Psoas muscle (tissue), 8 donors: Measurements from ENCODE around the gene ELOVL5. TPM values are rescaled to one million over a fixed set of nuclear protein-coding genes. Genes with fewer than 3 reads are reported as not detected.

Experiments used
- ATAC-seq, 4 donors: fragments of 200-7000 bp; cut with Tn5 transposase; one replicate each; pipeline ENCODE4 v1.9.1; 2020; ENCODE audit warnings: moderate library complexity in 3 of 4, mild to moderate bottlenecking in 2 of 4
- DNase-seq, 2 donors: peaks; one replicate each; pipeline ENCODE4 v3.0.0-alpha.2; 2020
- H3K27ac ChIP-seq: fragments of 200-600 bp; one replicate; pipeline ENCODE4 v1.8.0; 2022
- H3K27me3 ChIP-seq, 3 donors: fragments of 200-600 bp in 1 of 3; one replicate each; pipeline versions ENCODE4 v1.6.1 to v1.8.0; 2013 to 2022; ENCODE audit warnings: low read length in 2 of 3, mild to moderate bottlenecking in 2 of 3, moderate library complexity in 1 of 3; ENCODE audit not compliant: insufficient read depth in 3 of 3
- H3K36me3 ChIP-seq, 2 donors: fragments of 200-600 bp in 1 of 2; one replicate each; pipeline versions ENCODE4 v1.6.1 to v1.8.0; 2013 to 2022; ENCODE audit warnings: low read depth in 1 of 2, mild to moderate bottlenecking in 1 of 2, moderate library complexity in 1 of 2; ENCODE audit not compliant: insufficient read depth in 1 of 2
- H3K4me1 ChIP-seq: fragments of 200-600 bp; one replicate; pipeline ENCODE4 v1.8.0; 2022
- H3K4me3 ChIP-seq: fragments of 200-600 bp; one replicate; pipeline ENCODE4 v1.8.0; 2022; ENCODE audit warnings: mild to moderate bottlenecking
- H3K9me3 ChIP-seq: fragments of 200-600 bp; one replicate; pipeline ENCODE4 v1.8.0; 2022
- WGBS, 3 donors: extraction: QIAGEN DNeasy Blood & Tissue Kit; methylation state at CpG; one replicate each; pipeline versions ENCODE4 v1.1.6 to v1.1.7; 2013; 5-methylcytosine and 5-hydroxymethylcytosine counted together
- intact Hi-C, 2 donors: fragments of 100-400 bp; cut with DNase I; formaldehyde crosslinking; loops; one replicate each; pipeline versions ENCODE4 v1.11.0 to v1.14.2; 2022
- polyA plus RNA-seq, 3 donors: library from polyadenylated mRNA; stranded (reverse); fragments of 200-250 nt; gene quantifications; one replicate each; pipeline ENCODE4 v1.2.3, GENCODE V29; 2013
- total RNA-seq, 4 donors: library from RNA; stranded (reverse); fragmentation: NEBNext Ultra II Directional in 2 of 4; extraction: Animal tissue kit (Norgen Biotek cat#: 25700) in 2 of 4; gene quantifications; one replicate each; pipeline versions ENCODE4 v1.2.1 to v1.2.4, GENCODE V29; 2021 to 2023
- TF ChIP-seq, protein P1 (sequence below): fragments of 200-600 bp; IDR thresholded peaks from one replicate; pipeline ENCODE4 v1.8.0; 2022; ENCODE audit warnings: antibody characterized with exemption
- donor health status: healthy with polysubstance abuse.
- donor health status: DM: no; HTN: no; CAD: no; lungs with moderate emphysema.
- donor health status: Bipolar disorder and iron deficiency.
- donor health status: healthy.
- donor health status: DM: yes; HTN: yes; CAD: no.
- donor health status: DM: no; HTN: no; CAD: no.
- donor health status: DM: no; HTN: no; CAD: no.
- donor health status: DM: yes; HTN: yes; CAD: no.

The ELOVL5 gene
- total and polyA plus RNA-seq, 7 donors: 4.8 to 14.4 (median 7.5) TPM

DNA sequence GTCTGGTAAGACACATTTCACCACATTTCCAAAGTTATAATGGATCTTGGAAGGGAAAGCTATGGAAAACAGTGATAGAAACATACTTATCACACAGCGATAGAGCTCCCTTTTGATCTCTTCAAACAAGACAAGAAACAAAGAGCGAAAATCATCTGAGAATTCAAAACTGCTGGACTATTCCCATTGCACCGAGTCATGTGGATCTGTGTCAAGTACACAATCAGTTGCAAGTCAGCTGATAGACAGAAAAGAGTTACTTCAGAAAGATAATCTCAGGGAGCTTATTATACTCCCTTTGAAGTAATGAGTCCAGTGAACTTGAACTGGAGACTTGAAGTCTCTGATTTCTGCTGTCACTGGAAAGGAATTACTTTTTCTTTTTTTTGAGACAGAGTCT lies 110.4 kb downstream of the ELOVL5 start:
- ATAC-seq (no peak), DNase-seq (no peak)
- Histone ChIP-seq H3K4me1 (no peaks in the 10 kb centered on the region), H3K9me3 (no peaks in the 10 kb centered on the region), H3K36me3 (no peaks in the 10 kb centered on the region), H3K27me3 (no peaks in the 10 kb centered on the region), H3K27ac (no peak overlapping the region), H3K4me3 (no peak overlapping the region)
- WGBS, 3 donors: 86 to 88% (median 87%) methylated on average over 3 of the region's 3 CpGs
- TF ChIP-seq, protein P1, sequence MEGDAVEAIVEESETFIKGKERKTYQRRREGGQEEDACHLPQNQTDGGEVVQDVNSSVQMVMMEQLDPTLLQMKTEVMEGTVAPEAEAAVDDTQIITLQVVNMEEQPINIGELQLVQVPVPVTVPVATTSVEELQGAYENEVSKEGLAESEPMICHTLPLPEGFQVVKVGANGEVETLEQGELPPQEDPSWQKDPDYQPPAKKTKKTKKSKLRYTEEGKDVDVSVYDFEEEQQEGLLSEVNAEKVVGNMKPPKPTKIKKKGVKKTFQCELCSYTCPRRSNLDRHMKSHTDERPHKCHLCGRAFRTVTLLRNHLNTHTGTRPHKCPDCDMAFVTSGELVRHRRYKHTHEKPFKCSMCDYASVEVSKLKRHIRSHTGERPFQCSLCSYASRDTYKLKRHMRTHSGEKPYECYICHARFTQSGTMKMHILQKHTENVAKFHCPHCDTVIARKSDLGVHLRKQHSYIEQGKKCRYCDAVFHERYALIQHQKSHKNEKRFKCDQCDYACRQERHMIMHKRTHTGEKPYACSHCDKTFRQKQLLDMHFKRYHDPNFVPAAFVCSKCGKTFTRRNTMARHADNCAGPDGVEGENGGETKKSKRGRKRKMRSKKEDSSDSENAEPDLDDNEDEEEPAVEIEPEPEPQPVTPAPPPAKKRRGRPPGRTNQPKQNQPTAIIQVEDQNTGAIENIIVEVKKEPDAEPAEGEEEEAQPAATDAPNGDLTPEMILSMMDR: no peak
- intact Hi-C loops: no loop called here

DNA sequence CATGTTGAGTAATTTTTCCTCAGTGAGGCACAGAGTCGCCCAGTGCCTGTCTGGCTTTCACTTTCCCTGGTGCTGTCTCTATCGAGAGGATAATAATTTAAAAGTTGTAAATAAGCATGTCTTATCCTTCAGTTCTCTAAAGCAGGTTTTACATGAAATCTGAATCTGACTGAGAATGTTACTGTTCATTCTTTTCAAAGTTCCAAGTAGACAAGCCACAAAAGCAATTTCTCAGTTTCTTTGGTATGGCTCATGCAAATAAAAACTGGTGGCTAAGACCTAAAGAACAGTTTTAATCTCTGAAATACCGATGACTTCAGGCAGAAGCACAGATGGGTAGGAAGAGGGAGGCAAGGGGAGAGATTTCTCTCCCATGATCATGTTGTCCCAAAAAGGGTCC lies 112.5 kb downstream of the ELOVL5 start:
- no peaks in the 10 kb centered on the region for H3K36me3 ChIP-seq
- TF ChIP-seq, protein P1: no peak
- ATAC-seq: no peak
- no peaks in the 10 kb centered on the region for H3K27me3 ChIP-seq
- no peak overlapping the region for H3K4me3 ChIP-seq
- WGBS, 3 donors: 54 to 70% (median 55%) methylated on average over 3 of the region's 3 CpGs
- no peak for DNase-seq
- no peak overlapping the region for H3K27ac ChIP-seq
- intact Hi-C loops: no loop called here
- no peaks in the 10 kb centered on the region for H3K4me1 ChIP-seq
- H3K9me3 ChIP-seq: no peaks in the 10 kb centered on the region

DNA sequence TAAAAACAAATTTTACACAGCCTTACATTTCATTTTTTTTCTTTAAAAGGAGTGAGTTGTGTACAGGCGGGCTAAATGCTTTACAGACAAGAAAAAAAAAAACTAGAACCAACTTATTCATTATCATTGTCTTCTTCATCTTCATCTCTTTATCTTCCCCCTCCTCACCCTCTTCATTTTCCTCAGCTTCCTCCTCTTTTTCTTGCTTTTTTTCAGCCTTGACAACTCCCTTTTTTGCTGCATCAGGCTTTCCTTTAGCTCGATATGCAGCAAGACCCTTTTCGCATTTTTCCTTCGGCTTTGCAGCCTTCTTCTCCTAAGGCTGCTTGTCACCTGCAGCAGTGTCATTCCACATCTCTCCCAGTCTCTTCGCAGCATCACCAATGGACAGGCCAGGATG lies 113.2 kb downstream of the ELOVL5 start:
- Histone ChIP-seq H3K4me1 (no peaks in the 10 kb centered on the region), H3K27ac (no peak overlapping the region), H3K9me3 (no peaks in the 10 kb centered on the region), H3K27me3 (no peaks in the 10 kb centered on the region), H3K4me3 (no peak overlapping the region), H3K36me3 (no peaks in the 10 kb centered on the region)
- 83 to 93% (median 90%) methylated on average over 5 of the region's 5 CpGs for WGBS, 3 donors
- ATAC-seq (no peak), DNase-seq (no peak)
- intact Hi-C loops: no loop called here
- TF ChIP-seq, protein P1: no peak

DNA sequence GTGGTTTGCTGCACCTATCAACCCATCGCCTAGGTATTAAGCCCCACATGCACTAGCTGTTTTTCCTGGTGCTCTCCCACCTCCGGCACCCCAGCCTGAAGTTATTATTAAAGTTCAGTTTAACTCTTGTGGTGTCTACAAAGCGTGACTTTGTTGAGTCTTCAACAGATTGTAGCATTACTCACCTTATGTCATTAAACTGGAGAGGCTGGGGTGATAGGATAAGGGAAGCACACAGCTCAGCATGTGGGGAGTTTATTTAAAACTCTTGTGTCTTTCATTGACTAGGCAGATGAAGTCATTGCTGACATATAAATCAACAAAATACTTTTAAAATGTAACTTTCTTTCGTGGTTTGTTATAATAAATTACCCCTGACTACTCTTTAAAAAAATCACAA lies 115.4 kb downstream of the ELOVL5 start:
- Histone ChIP-seq H3K27me3 (no peaks in the 10 kb centered on the region), H3K9me3 (no peaks in the 10 kb centered on the region), H3K4me3 (no peak overlapping the region), H3K36me3 (no peaks in the 10 kb centered on the region), H3K4me1 (no peaks in the 10 kb centered on the region), H3K27ac (no peak overlapping the region)
- intact Hi-C loops: no loop called here
- ATAC-seq: no peak
- whole genome bisulfite sequencing, 3 donors: 88 to 91% (median 89%) methylated on average over 4 of the region's 4 CpGs
- no peak for DNase-seq
- TF ChIP-seq, protein P1: no peak

DNA sequence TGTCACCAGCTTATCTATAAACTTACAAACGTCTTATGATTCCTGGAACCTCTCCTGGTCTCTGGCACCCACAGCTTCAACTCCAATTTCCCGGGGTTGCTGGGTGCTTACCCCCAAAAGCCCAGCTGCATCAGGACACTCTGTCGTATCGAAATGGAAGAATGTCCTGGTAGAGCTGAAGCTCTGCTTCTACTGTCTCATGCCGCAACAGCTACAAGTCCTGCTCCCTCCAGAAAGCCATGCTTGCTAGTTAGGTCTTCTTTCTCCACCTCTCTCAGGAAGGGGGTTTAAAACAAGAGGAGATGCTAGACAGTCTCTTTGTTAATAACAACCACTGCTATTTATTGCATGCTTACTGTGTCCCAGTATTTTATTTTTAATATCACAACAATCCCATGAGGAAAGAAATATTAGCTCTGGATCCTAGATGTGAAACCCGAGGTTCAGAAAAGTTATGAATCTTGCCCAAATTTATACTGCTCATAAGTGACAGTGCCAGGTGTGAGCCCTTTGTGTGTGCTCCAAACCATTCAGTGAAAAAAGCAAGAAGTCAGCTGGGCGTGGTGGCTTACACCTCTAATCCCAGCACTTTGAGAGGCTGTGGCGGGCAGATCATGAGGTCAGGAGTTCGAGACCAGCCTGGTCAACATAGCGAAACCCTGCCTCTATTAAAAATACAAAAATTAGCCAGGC lies 117.8 kb downstream of the ELOVL5 start:
- H3K27ac ChIP-seq: no peak overlapping the region
- H3K27me3 ChIP-seq: no peaks in the 10 kb centered on the region
- no peak overlapping the region for H3K4me3 ChIP-seq
- intact Hi-C loops: no loop called here
- H3K9me3 ChIP-seq: no peaks in the 10 kb centered on the region
- no peak for DNase-seq
- WGBS, 3 donors: 44 to 47% (median 47%) methylated on average over 10 of the region's 10 CpGs
- no peak for ATAC-seq
- no peaks in the 10 kb centered on the region for H3K4me1 ChIP-seq
- H3K36me3 ChIP-seq: no peaks in the 10 kb centered on the region
- TF ChIP-seq, protein P1: no peak
